Stimulated activated CD4-positive, alpha-beta T cell treated with anti-CD3 and anti-CD28 coated beads, Interleukin-1b, Interleukin-23, amount 100 ng/mL, for 48 hours (primary cell): ENCODE measurements around the gene SLX4IP.

Experiments
- DNase-seq: peaks from one replicate; pipeline ENCODE4 v3.0.0-alpha.2; 2020

The SLX4IP gene

DNA sequence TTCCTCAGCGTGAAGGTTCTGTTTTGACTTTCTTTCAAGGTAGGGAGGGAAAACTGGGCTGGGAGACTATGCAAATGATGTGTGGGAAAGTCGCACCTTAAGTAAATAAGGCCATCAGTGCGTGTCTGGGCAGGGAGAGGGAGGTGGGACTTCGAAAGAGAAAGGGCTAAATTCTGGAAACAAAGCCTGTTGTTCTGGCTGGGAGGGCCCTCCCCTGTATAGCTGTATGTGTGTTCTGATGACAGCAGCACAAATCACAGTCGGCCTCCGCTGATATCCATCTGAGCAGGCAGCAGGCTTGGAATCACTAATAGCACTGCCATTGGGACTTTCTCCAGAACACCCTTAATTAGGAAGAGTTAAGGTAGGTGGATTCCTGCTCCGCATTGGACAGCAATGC is 219.5 kb downstream of the SLX4IP start:
- DNase-seq, result no peak

DNA sequence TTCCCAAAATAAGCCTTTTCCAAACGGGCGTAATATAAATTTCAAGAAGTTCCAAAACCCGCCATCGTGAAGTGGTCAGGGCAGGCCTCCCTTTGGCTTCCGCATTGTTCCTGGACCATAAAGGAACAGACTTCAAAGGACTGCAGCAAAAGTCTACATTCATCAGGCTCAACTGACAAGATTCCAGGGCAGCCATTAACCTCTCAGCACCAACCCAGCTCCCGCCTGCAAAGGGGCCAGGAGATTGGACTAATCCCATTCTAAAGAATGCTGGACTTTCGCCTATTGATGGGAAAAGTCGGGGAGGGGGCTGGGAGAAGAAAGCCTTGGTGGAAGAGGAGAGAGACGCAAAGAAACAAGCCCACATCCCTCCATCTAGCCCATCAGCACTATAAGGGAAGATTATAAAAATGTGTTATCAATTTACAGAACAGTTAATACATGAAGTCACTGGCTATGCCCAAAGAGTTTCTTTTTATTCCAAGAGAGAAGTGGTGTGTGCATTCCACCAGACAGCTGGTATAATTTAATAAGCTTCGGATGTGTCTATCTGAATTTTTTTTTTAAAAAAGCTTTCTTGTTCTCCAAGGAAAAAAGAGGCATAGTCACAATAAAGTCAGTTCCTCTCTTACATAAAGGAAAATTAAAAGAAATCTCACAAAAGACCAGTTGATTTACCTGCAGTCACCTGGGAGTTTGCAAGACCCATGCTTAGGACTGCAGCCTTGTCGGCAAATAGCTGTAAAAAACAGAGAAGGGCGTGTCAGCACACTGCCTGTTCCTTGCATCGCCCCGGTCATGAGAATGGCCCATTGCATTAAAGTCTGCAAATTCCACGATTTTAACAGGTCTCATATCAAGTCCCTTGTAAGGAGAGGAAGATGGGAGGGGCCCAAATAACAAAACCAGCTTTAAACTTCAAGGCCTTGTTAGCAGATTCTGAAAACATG is 220.9 kb downstream of the SLX4IP start:
- DNase-seq, result no peak

DNA sequence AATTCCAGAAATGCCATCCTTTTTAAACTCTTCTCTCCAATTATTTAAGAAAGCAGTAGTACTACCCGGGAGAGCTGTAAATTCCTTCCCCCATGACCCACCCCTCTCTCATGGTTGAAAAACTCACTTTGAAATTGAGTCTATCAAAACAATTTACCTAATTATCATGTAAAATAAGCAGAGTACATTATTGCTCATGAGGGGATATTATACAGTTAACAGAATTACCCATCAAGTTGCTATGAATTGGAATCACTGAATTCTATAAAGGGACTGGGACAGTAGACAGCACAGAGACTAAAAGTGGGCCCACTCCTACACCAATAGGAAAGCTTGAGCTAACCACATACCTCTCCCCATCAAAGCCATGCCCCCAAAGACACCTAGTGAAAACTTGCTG is 222.3 kb downstream of the SLX4IP start:
- DNase-seq, result no peak

DNA sequence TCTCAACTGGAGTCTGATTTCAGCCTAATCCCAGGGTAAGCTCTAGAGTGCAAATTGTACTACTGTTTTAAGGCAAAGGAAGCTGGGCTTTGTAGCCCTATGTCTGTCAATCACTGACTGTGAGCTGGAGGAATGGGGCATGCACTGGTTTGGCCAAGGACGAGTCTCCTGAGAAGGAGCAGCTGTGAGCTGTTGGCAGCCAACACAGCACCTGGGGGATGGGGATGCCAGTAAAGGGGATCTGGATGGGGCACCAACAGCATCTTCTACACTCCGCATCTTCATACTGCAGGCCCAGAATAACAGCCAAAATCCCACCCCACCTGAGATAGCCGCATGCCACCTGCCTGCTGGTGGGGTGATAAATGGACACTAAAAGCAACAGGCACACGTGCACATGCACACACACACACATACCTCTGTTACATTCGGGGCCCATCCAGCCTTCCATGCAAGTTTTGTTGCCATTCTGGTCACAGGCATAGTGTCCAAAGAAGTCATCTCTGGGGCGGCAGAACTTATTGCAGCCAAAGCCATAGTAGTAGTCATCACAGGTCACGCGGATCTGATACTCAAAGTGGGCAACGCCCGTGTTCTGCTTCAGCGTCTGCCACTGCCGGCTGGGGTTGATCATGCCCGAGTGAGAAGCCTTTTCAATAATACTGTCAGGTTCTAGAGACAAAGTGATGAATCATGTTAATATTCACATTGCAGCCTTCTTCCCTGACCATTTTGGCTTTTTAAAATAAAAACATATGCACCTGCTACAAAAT is 223.1 kb downstream of the SLX4IP start:
- no peak for DNase-seq

DNA sequence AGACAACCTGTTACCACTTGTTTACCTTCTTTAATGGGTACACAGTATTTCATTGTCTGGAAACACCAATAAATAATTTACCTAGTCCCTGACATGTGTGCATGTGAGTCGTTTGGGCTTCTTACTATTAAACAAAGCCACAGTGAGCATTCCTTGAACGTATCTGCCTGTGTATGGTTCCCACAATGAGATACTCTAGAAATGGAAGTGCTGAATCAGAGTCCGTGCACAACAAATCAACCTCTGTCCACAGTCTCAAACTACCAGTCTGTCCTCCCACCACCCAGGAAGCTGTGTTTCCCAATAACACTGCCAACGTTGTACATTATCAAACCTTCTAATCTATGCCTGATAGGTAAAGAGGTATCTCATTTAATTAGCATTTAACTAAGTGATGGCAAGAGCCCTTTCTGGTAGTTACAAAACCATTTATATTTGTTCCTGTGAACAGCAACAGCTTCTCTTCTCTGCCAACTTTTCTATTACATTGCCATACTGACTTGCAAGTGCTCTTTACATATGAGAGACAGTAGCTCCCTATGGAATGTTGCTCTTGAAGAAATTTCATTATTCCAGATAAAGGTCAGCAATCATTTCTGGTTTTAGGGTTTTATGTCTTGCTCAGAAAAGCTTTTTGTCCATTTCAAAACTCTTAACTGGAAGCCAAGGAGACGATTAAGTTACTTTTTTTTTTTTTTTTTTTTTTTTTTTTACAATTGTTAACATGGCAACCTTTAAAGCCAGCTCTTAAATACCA is 223.9 kb downstream of the SLX4IP start:
- DNase-seq, result no peak

DNA sequence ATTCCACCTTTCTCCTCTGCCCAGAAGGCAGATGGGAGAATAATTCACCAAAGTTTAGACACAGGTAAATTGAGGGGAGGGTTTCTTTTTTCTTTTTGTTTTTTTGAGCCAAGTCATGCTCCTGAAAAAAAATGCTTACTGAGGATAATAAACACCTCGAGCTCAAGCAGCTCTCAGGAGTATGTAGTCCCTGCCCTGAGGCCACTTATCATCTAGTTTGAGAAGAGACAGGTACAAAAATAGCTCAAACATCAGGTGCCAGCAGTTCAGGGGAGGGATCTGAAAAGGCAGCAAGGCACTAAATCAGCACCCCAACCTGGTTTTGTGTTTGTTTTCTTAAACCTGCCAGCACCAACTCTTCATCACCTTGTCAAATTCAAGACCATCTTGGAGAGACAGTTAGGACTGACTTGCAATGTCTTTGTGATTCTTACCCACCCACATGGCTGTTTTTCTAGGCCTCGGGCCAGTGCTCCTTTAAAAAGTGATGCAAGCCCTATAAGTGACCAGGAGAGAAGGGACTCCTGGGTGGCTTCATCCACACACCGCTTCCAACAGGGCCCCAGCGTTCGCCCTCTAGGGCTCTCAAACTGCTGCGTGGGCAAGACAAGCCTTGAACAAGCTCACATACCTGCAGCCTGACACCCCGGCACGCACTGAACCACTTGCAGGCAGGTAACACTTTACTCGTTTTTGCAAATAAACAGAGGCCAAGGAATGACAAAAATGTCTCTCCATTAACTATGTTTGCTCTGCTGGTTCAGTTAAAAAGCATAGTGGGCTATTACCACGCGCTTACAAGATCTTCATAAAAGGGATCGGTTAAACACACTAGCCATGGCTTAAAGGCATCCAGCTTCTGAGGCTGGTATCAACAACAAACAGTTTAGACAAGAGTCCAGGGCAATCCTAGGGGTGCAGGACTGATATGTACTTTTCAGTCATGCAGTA is 224.8 kb downstream of the SLX4IP start:
- DNase-seq, result no peak

DNA sequence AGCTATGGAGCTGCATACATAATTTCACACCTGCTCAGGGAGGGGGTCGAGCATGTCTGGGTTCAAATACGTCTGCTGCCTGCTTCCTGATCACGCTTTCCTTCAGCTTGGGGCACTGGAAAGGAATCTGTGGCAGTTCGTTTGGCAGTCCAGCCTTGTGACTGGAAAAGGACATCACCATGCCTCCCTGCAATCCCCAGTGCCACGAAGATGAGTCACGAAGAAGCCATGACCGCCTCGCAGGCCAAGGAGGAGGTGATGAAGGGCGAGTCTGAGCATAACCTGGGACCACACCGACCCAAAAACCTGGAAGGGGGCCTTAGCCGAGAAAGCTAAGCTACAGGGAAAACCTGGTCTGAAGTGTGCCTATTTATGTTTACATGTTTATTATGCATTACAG is 225.6 kb downstream of the SLX4IP start:
- no peak for DNase-seq

DNA sequence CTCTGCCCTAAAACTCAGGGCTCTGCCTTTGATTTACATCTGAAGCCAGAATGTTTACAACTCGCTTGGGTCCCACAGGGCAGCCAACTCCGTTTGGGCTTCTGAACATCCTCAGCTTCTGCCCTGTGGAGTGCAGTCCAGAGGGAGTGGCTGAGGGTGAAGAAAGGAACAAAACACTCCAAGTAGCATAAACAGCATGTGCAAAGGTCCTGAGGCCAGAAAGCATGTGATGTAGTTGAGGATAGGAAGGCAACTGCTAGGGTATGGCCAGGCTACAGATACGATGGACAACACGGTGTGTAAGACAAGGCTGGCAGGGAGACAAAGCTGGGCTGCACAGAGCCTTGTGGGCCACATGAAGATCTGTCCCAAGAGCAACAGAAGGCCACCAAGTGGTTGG is 226.2 kb downstream of the SLX4IP start:
- no peak for DNase-seq

DNA sequence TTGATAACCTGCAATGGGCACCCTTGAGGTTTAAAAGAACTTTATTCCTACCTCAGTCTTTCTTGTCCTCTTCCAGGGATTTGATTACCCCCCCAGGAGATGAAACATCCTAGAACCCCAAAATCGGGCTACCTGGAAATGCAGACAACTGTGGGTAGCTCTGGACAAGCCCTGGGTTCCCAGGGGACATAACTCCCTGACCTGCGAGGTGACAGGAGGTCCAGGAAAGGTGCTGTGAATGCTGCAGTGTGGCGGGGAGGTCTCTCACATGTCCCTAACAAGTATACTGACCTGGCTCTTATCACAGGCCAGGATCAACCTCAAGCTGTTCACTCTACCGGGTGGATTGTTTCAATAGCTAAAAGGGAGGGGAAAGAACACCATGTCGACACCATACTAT is 227.0 kb downstream of the SLX4IP start:
- no peak for DNase-seq

DNA sequence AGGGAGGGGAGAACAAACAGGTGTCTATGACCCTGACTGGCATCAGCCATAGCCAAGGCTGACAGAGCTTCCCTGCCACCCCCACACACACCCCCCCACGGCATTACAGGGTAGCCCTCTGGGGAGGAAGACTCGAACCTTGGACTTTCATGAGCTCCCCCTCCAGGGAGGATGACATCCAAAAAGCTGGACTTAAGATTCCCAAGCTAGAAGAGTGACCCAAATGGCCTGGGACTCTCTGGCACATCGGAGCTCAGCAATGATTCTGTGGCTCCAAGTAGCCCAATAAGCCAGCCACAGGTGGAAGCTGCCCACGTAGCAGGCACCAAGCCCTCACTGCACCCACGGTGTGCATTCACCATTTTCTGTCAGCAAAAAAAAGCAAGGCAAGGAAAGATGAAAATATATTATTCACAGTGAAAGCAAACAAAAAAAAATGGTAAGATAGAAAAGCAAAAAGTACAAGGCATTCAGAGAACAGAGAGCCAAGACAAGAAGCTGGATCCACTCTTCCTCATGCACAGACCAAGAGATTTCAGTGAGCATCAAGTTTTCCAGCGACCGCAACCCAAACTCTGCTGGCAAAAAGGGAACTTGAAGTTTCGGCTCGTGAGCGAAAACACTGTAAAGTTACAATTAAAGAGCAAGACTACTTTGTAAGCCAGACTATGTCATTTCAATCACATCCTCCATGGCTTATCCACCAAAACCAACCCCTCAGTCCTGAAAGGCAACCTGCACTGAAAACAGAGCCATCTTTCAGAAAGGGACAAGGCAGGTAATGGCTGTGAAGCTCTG is 227.8 kb downstream of the SLX4IP start:
- no peak for DNase-seq

DNA sequence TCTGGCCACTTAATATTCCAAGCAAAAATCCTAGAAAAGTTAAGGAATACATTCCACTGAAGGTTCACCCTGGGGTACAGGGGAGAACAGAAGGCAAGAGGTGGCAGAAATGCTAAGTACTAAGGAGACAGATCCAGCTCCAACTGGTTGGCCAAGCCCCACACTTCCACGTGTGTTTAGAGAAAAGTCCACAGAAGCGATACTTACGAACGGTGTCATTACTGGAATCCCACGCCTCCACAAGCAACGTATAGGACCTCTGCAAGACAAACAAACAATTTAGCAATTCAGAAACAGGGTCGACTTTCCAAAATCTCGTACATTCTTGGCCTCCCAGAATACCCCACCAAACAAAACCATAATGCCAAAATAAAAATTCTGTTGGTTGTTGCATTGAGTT is 228.7 kb downstream of the SLX4IP start:
- no peak for DNase-seq

DNA sequence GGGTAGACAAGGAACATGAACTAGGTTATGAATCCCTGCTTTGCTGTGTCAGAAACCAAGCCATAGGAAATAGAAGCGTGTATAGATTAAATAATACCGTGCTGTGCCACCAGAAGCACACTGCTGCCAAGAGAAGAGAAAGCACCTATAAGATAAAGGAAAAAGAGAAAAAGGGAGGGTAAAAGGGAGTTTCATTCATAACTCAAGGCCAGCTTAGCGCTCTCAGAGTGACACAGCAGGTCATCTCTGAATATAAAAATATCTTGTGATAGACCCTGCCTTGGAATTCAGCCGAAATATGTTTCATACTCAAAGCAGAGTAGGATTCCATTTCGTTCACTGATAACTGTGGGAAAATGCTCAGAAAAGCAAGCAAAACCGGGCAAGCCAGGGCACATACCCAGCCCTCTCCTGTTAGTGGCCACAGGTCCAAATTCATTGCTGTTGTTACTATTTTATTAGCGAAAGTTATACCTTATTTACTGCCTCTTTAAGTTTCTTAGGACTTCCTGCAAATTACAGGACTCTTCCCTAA is 230.0 kb downstream of the SLX4IP start:
- DNase-seq, result no peak

DNA sequence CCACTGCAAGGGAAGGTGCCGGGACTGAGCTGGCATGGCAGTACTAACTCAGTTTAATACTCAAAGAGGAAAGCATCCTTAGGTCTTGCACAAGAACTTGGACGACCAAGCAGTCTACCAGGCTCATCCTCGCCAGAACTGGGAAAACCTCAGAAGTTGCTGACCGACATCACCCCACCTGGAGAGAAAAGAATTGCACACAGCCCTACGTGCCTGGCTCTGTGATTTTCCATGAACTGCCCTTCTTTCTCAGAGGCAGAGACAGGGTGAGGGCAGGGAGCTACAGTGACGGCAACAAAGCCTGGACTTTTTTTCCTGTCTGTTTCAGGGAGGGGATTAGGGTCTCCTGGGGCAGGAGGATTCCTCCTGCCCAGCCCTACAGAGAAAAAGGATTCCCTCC is 230.7 kb downstream of the SLX4IP start:
- DNase-seq, result no peak

DNA sequence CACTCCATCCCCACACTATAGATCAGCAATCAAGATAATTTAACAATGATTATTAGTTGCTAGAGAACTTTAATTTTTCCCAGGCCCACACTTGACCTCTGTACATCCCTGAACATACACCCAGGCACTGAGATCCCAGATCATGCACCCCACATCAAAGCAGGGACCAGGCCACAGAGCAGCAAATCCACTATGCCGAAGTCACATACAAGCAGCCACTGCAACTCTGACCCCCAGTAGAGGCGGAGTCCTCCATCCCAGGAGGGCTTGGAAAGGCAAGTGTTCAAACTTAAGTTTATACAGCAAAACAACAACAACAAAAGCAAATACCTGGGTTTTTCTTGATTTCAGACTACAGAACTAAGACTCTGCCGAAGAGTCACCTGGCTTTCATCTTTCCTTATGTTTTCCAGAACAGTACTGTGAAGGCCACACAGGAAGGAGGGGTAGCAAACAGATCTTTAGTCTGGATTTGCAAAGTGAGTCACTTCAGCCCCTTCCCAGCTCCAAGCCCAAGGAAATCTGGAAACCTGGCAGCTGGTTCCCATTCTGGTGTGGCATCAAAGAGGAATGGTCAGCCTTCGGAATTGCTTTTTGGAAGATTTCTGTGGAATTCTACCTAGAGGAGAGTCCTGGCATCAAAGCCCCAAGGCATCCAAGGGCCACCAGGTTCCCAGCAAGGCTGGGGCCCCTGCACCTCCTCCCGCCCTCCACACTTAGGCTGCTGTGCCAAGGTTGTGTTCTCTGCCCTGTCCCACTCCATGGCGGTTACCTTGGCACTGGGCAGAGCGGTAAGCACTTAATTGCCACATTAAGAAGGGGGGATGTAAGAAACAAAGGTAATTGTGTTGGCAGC is 231.3 kb downstream of the SLX4IP start:
- DNase-seq, result no peak

DNA sequence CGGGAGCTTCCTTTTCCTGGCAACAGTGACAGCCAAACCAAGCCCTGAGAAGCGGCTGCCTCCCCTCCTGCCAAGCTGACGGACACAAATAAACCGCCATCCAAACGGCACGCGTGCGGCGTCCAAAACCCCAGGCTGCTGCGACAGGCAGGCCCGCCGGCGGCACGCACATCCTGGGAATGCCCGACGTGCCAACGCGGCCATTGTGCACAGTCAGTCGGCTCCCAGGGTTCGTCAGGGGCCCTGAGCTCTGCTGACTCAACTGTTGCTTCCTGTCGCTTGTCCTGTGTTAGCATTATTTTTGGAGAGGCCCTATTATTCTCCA is 231.9 kb downstream of the SLX4IP start:
- DNase-seq, result no peak

DNA sequence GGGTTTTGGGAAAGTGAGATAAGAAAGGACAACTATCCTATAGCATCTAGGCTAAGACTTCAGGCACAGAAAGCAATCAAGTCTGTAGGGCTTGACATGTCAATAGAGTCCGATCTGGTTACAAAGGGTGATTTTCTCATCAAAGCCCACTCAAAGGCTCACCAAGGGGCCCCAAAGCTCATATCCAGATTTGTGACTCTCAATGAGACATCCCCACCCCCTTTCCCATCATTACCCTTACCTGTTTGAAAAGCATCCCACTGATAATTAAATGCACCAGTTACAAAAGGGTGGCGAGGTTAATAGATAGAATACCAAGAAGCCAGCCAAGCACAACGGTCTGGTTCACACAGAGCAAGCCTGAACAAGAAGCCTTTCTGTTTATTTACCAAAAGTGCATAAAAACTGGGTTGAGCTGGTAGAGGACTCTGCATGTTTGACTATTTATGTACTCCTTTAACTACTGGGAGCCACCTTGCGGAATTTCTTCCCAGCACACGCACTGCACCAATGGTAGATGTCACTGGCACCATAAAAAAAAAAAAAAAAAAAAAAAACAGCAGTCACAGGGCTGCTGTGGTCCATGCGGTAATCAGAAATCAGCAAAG is 232.6 kb downstream of the SLX4IP start:
- no peak for DNase-seq

DNA sequence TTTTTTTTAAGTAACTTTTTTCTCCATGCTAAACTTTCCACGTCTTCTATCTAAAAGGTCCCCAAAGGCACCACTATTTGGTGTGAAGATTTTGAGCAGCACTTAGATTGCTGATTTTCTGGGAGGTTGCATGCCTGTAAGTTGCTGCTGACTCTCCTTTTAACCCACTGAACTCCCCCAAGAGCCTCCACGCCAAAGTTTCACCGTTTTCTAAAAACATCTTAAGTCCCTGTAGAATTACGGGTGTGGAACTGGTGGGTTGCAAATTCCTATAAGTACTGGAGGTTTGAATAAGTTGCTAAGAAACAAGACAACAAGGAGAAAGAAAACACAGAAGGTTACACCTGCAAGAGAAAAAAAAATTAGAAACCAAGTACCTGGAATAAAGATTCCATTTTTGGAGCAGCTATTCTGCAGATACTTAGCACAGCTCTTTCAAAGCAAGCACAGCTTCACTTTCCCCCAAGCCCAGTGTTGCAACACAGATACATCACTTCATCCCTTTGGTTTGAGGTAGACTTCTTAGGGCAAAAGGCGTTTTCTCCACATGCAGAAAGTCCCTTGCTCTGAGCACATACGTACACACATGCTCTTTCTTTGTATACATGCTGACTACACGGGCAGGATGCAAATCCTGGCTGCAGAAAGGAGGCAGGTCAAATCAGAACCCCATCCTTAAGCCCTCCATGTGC is 233.7 kb downstream of the SLX4IP start:
- DNase-seq, result no peak

DNA sequence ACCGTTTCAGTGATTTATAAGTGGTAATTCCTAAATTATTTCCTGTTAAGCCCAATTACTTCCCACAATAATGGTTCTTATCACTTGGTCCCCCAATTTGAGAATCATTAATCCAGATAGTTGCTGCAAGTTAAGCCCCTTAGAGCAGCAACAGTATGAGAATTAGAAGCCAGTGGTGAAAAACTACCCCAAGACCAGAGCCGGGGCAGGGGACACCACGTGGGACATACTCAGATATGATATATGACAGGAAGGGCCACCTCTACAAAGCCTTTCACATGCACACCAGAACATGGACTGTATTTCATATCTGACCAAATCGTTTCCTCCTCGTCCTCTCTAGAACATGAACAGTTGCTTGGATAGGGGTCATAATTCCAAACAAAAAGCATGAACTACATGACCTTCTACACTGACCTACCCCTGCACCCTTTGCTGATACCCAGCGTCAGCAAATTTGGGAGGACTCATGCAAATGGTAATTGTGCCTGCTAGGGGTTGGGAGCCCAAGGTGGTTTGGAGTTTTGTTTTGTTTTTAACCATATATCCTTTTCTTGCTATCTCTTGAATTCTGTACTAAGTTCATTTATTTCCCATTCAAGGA is 234.8 kb downstream of the SLX4IP start:
- DNase-seq, result no peak
